ENCODE results near the gene PACSIN1. TPM values are rescaled to one million over a fixed set of nuclear protein-coding genes. Genes with fewer than 3 reads are reported as not detected.

Gene PACSIN1
- total RNA-seq, 1 experiment from 2014 or later, result 7.0 TPM

GRCh38 chr6:34511214-34511914 lies 45.5 kb downstream of the PACSIN1 start:
- Mint-ChIP-seq H3K36me3 (ENCODE audit: insufficient read depth in 1 of 3, low read depth in 3 of 3) (no peaks in the 10 kb centered on the region; a peak in 1 of 7 replicates), H3K9me3 (peaks cover 0 to 2% of the 10 kb centered on the region in 2 experiments; a peak in 2 of 5 replicates), H3K27ac (no peak overlapping the region), H3K27me3 (ENCODE audit: low read depth) (peaks cover 19% of the 10 kb centered on the region), H3K4me3 (no peak overlapping the region), H3K4me1 (peaks cover 40 to 50% of the 10 kb centered on the region in 2 experiments)
- no peaks in the 10 kb centered on the region for H4K20me1 ChIP-seq (ENCODE audit: control insufficient read depth, insufficient read depth, insufficient read length)
- H3K4me2 ChIP-seq (ENCODE audit: insufficient read depth, insufficient read length, low read length), result no peak overlapping the region
- no peaks in the 10 kb centered on the region for H3K9me3 ChIP-seq (ENCODE audit: control insufficient read depth, low read depth, low read length)
- no peak overlapping the region for H4K8ac ChIP-seq (replicated peaks; ENCODE audit: insufficient read length, low read depth, low read length)
- no peak overlapping the region for H3K14ac ChIP-seq (ENCODE audit: insufficient read depth, low read length)
- H2AFZ ChIP-seq (ENCODE audit: low read length), result no peak overlapping the region
- no peak overlapping the region for H2BK15ac ChIP-seq (ENCODE audit: low read depth, low read length)
- no peak overlapping the region for H3K18ac ChIP-seq (ENCODE audit: insufficient read length, low read depth, low read length)
- H2BK12ac ChIP-seq (ENCODE audit: insufficient read length, low read depth, low read length), result no peak overlapping the region
- peaks cover 9% of the 10 kb centered on the region for H3K23me2 ChIP-seq (ENCODE audit: insufficient read length, low read depth, low read length, poor library complexity, severe bottlenecking)
- H3K4me1 ChIP-seq (ENCODE audit: insufficient read depth, low read length), result peaks cover 1% of the 10 kb centered on the region; the same call in 1 of the 2 replicates
- H3K27me3 ChIP-seq (ENCODE audit: insufficient read depth, low read length), result no peaks in the 10 kb centered on the region
- no CpG with 5 or more reads among the region's 6 CpGs for WGBS (ENCODE audit: extremely low coverage, insufficient read length, low lambda C conversion rate)
- H3K4ac ChIP-seq (ENCODE audit: low read depth, low read length), result no peak overlapping the region
- H4K5ac ChIP-seq (ENCODE audit: insufficient read length, low read depth, low read length), result no peak overlapping the region
- H3K56ac ChIP-seq (ENCODE audit: insufficient read length, low read depth, low read length), result no peak overlapping the region
- H3K79me2 ChIP-seq (ENCODE audit: insufficient read depth, low read length), result no peaks in the 10 kb centered on the region
- no peak overlapping the region for H3K27ac ChIP-seq (ENCODE audit: insufficient read length, low read depth, low read length)
- no peak for TF ChIP-seq CTCF (conservative IDR thresholded peaks at IDR 0.05)
- H2AK5ac ChIP-seq (ENCODE audit: insufficient read length, low read length), result no peak overlapping the region
- no peak overlapping the region for H3K9ac ChIP-seq (ENCODE audit: extremely low read depth, insufficient read length, low read length)
- H2BK5ac ChIP-seq (ENCODE audit: insufficient read length, low read length), result no peak overlapping the region
- no peaks in the 10 kb centered on the region for H3K79me1 ChIP-seq (ENCODE audit: insufficient read depth, low read depth, low read length, poor library complexity, severe bottlenecking)
- no peak overlapping the region for H4K91ac ChIP-seq (ENCODE audit: insufficient read length, low read depth, low read length)
- no peak for DNase-seq
- no peak overlapping the region for H3T11ph ChIP-seq (ENCODE audit: low read length)
- H3K23ac ChIP-seq (ENCODE audit: insufficient read length, low read depth, low read length), result no peak overlapping the region
- H2BK120ac ChIP-seq (ENCODE audit: low read depth, low read length, poor library complexity, severe bottlenecking), result no peak overlapping the region
- H2BK20ac ChIP-seq (ENCODE audit: low read depth, low read length, poor library complexity, severe bottlenecking), result no peak overlapping the region
